GM12878 (cell line): ENCODE data around the gene PRDM15. TPM values are rescaled to one million over a fixed set of nuclear protein-coding genes. Genes with fewer than 3 reads are reported as not detected.

Experiments
- ATAC-seq: fragments of 200-7000 bp; cut with Tn5 transposase; 3 replicates; pipeline ENCODE4 v1.9.1; 2020; ENCODE audit warnings: mild to moderate bottlenecking, moderate library complexity
- BruUV-seq: library from RNA; stranded (reverse); fragments of 400-500 nt; replicated peaks from 2 replicates; lab custom pipeline; 2021; lab: Mats Ljungman, UMichigan
- CTCF ChIA-PET: fragments of 300-600 bp; sonication (Branson Sonifier 250); formaldehyde crosslinking; extraction: SDS; loops from one replicate; lab custom pipeline; 2021; ENCODE audit warnings: inconsistent platforms; lab: Yijun Ruan, JAX
- POLR2A ChIA-PET: fragments of 350-600 bp; formaldehyde crosslinking; extraction: SDS; loops from one replicate; lab custom pipeline; 2021; ENCODE audit warnings: inconsistent platforms; lab: Charles Lee
- RAD21 ChIA-PET: fragments of 300-600 bp; sonication (Branson Sonifier 250); formaldehyde crosslinking; loops from one replicate; lab custom pipeline; 2023; ENCODE audit warnings: antibody characterized with exemption; ENCODE audit not compliant: unreplicated experiment; lab: Charles Lee
- SMC1A ChIA-PET: fragments of 300-600 bp; sonication (Branson Sonifier 250); formaldehyde crosslinking; loops from one replicate; lab custom pipeline; 2023; ENCODE audit not compliant: unreplicated experiment, uncharacterized antibody; lab: Charles Lee
- DNase-seq: peaks from one replicate; pipeline ENCODE4 v3.0.0-alpha.2; 2011; ENCODE audit warnings: low read depth, low spot score
- FAIRE-seq: peaks from 3 replicates; lab custom pipeline; 2011; peaks lifted over from hg19 to GRCh38; lab: Jason Lieb, UNC
- H2AFZ ChIP-seq: 2 replicates; pipeline ENCODE4 v1.6.0; 2011; ENCODE audit warnings: low read depth, low read length, control low read depth; ENCODE audit not compliant: control insufficient read depth
- H3K27ac ChIP-seq: 2 replicates; pipeline ENCODE4 v1.5.1; 2011; ENCODE audit warnings: control low read depth; ENCODE audit not compliant: control insufficient read depth, insufficient read depth
- H3K27me3 ChIP-seq, 2 experiments: replicated peaks in 1 of 2; 2 replicates each; pipeline versions ENCODE4 v1.6.0 to v1.6.1; 2011; ENCODE audit warnings: low read length in 1 of 2; ENCODE audit not compliant: control insufficient read depth in 2 of 2, insufficient read depth in 2 of 2
- H3K36me3 ChIP-seq, 2 experiments: 2 replicates each; pipeline ENCODE4 v1.5.1; 2011; ENCODE audit warnings: low read length in 1 of 2; ENCODE audit not compliant: control insufficient read depth in 2 of 2, insufficient read depth in 2 of 2
- H3K4me1 ChIP-seq: 2 replicates; pipeline ENCODE4 v1.6.1; 2011; ENCODE audit warnings: mild to moderate bottlenecking, low read length, moderate library complexity, mixed read lengths; ENCODE audit not compliant: control insufficient read depth, insufficient read depth
- H3K4me2 ChIP-seq: 2 replicates; pipeline ENCODE4 v1.6.0; 2011; ENCODE audit warnings: control low read depth; ENCODE audit not compliant: control insufficient read depth, insufficient read depth
- H3K4me3 ChIP-seq: fragments of 200-600 bp; sonication (generic); 2 replicates; pipeline ENCODE4 v1.5.1; 2016
- H3K79me2 ChIP-seq: 2 replicates; pipeline ENCODE4 v1.6.0; 2011; ENCODE audit warnings: low read length; ENCODE audit not compliant: control insufficient read depth, insufficient read depth
- H3K9ac ChIP-seq: 2 replicates; pipeline ENCODE4 v1.8.0; 2011; ENCODE audit warnings: low read length, control low read depth, mixed read lengths; ENCODE audit not compliant: control insufficient read depth, insufficient read depth
- H3K9me3 ChIP-seq: replicated peaks from 3 replicates; pipeline ENCODE4 v1.5.1; 2011; ENCODE audit warnings: mild to moderate bottlenecking, low read length; ENCODE audit not compliant: control insufficient read depth, insufficient read depth
- H4K20me1 ChIP-seq: 2 replicates; pipeline ENCODE4 v1.6.0; 2011; ENCODE audit not compliant: control insufficient read depth, insufficient read depth
- ESRRA ChIP-seq: IDR thresholded peaks from 2 replicates; pipeline ENCODE4 v1.6.1; 2012; ENCODE audit warnings: mild to moderate bottlenecking, low read length, improper control_type of control experiment
- FOXK2 ChIP-seq: fragments of 450-650 bp; IDR thresholded peaks from 2 replicates; pipeline ENCODE4 v1.6.1; 2017; ENCODE audit warnings: mild to moderate bottlenecking, moderate library complexity
- NR2C1 ChIP-seq: fragments of 450-650 bp; IDR thresholded peaks from 2 replicates; pipeline ENCODE4 v1.6.1; 2017; ENCODE audit warnings: antibody characterized with exemption, mild to moderate bottlenecking, moderate library complexity
- SP1 ChIP-seq: IDR thresholded peaks from one replicate; pipeline ENCODE4 v1.6.1; 2011; ENCODE audit warnings: low read depth, low read length
- TCF3 ChIP-seq: IDR thresholded peaks from 2 replicates; pipeline ENCODE4 v1.6.1; 2012; ENCODE audit warnings: low read depth, mild to moderate bottlenecking, low read length, borderline replicate concordance; ENCODE audit not compliant: insufficient read depth
- YY1 ChIP-seq: IDR thresholded peaks from 2 replicates; pipeline ENCODE4 v1.6.1; 2011; ENCODE audit warnings: low read depth, mild to moderate bottlenecking, low read length
- ZNF274 ChIP-seq: IDR thresholded peaks from one replicate; pipeline ENCODE4 v1.8.0; 2011; ENCODE audit not compliant: insufficient read length, insufficient read depth
- WGBS: methylation state at CpG from one replicate; pipeline ENCODE4 v1.1.6; 2016; ENCODE audit warnings: low lambda C conversion rate; ENCODE audit not compliant: insufficient replicate concordance, insufficient coverage; ENCODE audit errors: missing lambda C conversion rate; 5-methylcytosine and 5-hydroxymethylcytosine counted together
- in situ Hi-C: fragments of 300-500 bp; cut with MboI; formaldehyde crosslinking; loops from 9 replicates; pipeline ENCODE4 v1.14.3; 2018; ENCODE audit warnings: mixed read lengths
- intact Hi-C: fragments of 100-400 bp; cut with micrococcal nuclease; formaldehyde crosslinking; loops from one replicate; pipeline ENCODE4 v1.14.2; 2022; ENCODE audit not compliant: unreplicated experiment
- polyA plus RNA-seq, 11 experiments: library from polyadenylated mRNA; depleted of rRNA in 4 of 11; unstranded in 6 of 11; stranded (reverse) in 5 of 11; fragments of >200 nt; fragmentation: Nextera tagmentation in 4 of 11; fragmentation: Illumina TruSeq in 1 of 11; extraction: Ambion mirVana in 4 of 11; extraction: Trizol in 1 of 11; gene quantifications; 1 replicate in 1 of 11; 2 replicates in 10 of 11; pipeline versions ENCODE4 v1.2.1 to v1.2.3, GENCODE V29; 2011 to 2016; ENCODE audit warnings: inconsistent platforms in 2 of 11, missing spikeins in 2 of 11, low read depth in 1 of 11
- total RNA-seq, 4 experiments: library from RNA; depleted of rRNA in 3 of 4; stranded (reverse); fragments of >200 nt in 3 of 4; fragmentation: Illumina TruSeq in 1 of 4; extraction: Trizol in 1 of 4; gene quantifications; 2 replicates each; pipeline versions ENCODE4 v1.2.1 to v1.2.3, GENCODE V29; 2013 to 2021
- TF ChIP-seq, protein P1 (sequence below): IDR thresholded peaks from 2 replicates; pipeline ENCODE4 v1.6.1; 2011; ENCODE audit warnings: borderline replicate concordance, low read depth, mild to moderate bottlenecking, moderate library complexity, low read length; ENCODE audit not compliant: insufficient read depth, poor library complexity, severe bottlenecking

Gene PRDM15
- total and polyA plus RNA-seq, 10 of the 15 experiments (the other 5 are each of a cell fraction or from before 2014, with no cell fraction given) = 2.2 to 16.0 (median 8.6) TPM

DNA sequence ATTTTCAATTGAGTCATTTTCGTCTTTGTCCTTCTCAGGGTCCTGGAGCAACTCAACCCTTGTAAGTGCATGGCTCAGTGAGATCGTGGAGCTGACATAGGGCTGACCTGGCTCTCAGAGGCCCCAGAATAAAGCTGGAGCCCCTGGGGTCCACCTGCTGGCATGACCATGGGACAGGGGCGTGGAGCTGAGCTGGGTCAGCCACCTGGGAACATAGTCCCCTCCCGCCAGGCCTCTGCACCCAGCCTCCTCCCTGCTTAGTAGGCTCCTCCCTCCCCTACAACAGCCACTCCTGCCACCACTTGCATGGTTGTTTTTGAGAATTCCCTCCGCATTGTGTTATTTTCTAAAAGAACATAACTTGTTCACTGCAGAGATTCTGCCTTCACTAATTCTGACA is 109.2 kb downstream of the PRDM15 start:
- DNase-seq = no peak
- in situ Hi-C loops (no loop called here), intact Hi-C loops (no loop called here)
- ChIA-PET SMC1A (interaction anchor here (3.1 kb wide), 1 partner anchor 157 kb away, joined by 13 read pairs; no protein-coding TSS in a partner anchor), RAD21 (interaction anchor here (1.0 kb wide), 1 partner anchor 487 kb away, joined by 3 read pairs; no protein-coding TSS in a partner anchor), POLR2A (no interaction called here), CTCF (interaction anchor here (0.6 to 3.4 kb wide), 2 partner anchors 38 to 158 kb away, joined by 3 to 21 read pairs; no protein-coding TSS in a partner anchor)
- Histone ChIP-seq H3K79me2 (no peaks in the 10 kb centered on the region), H4K20me1 (no peaks in the 10 kb centered on the region), H3K9me3 (no peaks in the 10 kb centered on the region; the same call in 1 of the 3 replicates), H3K9ac (no peak overlapping the region), H3K4me1 (no peaks in the 10 kb centered on the region), H3K27ac (no peak overlapping the region), H3K4me3 (no peak overlapping the region), H3K27me3 (peaks cover 7 to 21% of the 10 kb centered on the region in 2 experiments), H3K4me2 (no peak overlapping the region), H3K36me3 (no peaks in the 10 kb centered on the region), H2AFZ (no peak overlapping the region)
- no peak for ATAC-seq
- FAIRE-seq = no peak
- TF ChIP-seq ESRRA (no peak), NR2C1 (no peak), ZNF274 (no peak), FOXK2 (no peak), SP1 (no peak), YY1 (no peak), TCF3 (no peak)
- TF ChIP-seq, protein P1, sequence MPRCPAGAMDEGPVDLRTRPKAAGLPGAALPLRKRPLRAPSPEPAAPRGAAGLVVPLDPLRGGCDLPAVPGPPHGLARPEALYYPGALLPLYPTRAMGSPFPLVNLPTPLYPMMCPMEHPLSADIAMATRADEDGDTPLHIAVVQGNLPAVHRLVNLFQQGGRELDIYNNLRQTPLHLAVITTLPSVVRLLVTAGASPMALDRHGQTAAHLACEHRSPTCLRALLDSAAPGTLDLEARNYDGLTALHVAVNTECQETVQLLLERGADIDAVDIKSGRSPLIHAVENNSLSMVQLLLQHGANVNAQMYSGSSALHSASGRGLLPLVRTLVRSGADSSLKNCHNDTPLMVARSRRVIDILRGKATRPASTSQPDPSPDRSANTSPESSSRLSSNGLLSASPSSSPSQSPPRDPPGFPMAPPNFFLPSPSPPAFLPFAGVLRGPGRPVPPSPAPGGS = no peak
- WGBS = 24% methylated on average over 5 of the region's 5 CpGs
- BruUV-seq = no TSS peak
